ENCODE results near the gene FBXW11. TPM values are rescaled to one million over a fixed set of nuclear protein-coding genes. Genes with fewer than 3 reads are reported as not detected.
A peak's percentile ranks its signal among the peaks of the same experiment; 100 is the strongest.

FBXW11 gene
- total and polyA plus RNA-seq, 10 of the 15 experiments (the other 5 are each of a cell fraction or from before 2014, with no cell fraction given): 4.3 to 61.5 (median 40.0) TPM

DNA sequence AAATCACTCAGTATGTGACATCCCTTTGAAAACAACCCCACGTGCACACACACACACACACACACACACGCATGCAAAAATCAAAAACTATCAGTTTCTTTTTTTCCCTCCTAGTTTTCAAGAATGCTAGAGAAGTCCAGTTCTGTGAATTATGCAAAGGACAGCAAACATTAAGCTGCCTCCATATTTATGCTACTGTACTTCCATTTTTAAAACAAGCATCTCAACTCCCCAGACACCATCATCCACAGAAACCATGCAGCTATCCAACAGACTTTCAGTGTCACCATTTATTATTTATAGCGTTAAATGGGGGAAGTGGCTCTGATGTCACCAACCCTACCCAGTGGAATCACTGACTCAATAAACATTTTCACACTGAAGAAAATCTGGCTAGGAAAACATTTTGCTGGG lies 1.6 kb downstream of the FBXW11 start (continued):
- TF ChIP-seq SP1 (IDR thresholded peaks at IDR 0.05; ENCODE audit: low read depth, low read length): no peak
- TF ChIP-seq ZNF622 (IDR thresholded peaks at IDR 0.05): no peak
- no peak for TF ChIP-seq NR2C2 (IDR thresholded peaks at IDR 0.05; ENCODE audit: borderline replicate concordance, control insufficient read depth, insufficient read length, low read depth)
- TF ChIP-seq ZZZ3 (IDR thresholded peaks at IDR 0.05; ENCODE audit: control insufficient read depth, insufficient read length, low read depth): no peak
- TF ChIP-seq MEF2B (IDR thresholded peaks at IDR 0.05; ENCODE audit: partially characterized antibody, poor library complexity, severe bottlenecking): peak; percentile 20
- no peak for TF ChIP-seq CHD1 (IDR thresholded peaks at IDR 0.05; ENCODE audit: low read depth, low read length)
- no peak for TF ChIP-seq RB1 (IDR thresholded peaks at IDR 0.05; ENCODE audit: borderline replicate concordance)
- TF ChIP-seq ATF7 (IDR thresholded peaks at IDR 0.05; ENCODE audit: low read depth): peak; percentile 57; the same call in 1 of the 2 replicates
- TF ChIP-seq EED (IDR thresholded peaks at IDR 0.05; ENCODE audit: low read depth): no peak
- no peak for TF ChIP-seq ZBTB11 (CRISPR knock-in tag; IDR thresholded peaks at IDR 0.05)
- 0 out of 2 replicates have a peak, but pooled peaks have one; percentile 31 for TF ChIP-seq NBN (IDR thresholded peaks at IDR 0.05)
- no peak for TF ChIP-seq FOXM1 (IDR thresholded peaks at IDR 0.05; ENCODE audit: low read depth, low read length)
- TF ChIP-seq POLR2AphosphoS5 (IDR thresholded peaks at IDR 0.05; ENCODE audit: low read length): no peak
- no peak for TF ChIP-seq USF2 (IDR thresholded peaks at IDR 0.05; ENCODE audit: borderline replicate concordance, low read depth, low read length)
- TF ChIP-seq SMC3 (IDR thresholded peaks at IDR 0.05; ENCODE audit: borderline replicate concordance, low read length): no peak
- TF ChIP-seq, protein P1, sequence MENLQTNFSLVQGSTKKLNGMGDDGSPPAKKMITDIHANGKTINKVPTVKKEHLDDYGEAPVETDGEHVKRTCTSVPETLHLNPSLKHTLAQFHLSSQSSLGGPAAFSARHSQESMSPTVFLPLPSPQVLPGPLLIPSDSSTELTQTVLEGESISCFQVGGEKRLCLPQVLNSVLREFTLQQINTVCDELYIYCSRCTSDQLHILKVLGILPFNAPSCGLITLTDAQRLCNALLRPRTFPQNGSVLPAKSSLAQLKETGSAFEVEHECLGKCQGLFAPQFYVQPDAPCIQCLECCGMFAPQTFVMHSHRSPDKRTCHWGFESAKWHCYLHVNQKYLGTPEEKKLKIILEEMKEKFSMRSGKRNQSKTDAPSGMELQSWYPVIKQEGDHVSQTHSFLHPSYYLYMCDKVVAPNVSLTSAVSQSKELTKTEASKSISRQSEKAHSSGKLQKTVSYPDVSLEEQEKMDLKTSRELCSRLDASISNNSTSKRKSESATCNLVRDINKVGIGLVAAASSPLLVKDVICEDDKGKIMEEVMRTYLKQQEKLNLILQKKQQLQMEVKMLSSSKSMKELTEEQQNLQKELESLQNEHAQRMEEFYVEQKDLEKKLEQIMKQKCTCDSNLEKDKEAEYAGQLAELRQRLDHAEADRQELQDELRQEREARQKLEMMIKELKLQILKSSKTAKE (IDR thresholded peaks at IDR 0.05; ENCODE audit: low read depth, poor library complexity, severe bottlenecking): peak; percentile 27
- TF ChIP-seq POU2F2 (IDR thresholded peaks at IDR 0.05; ENCODE audit: borderline replicate concordance, low read depth, low read length): peak; percentile 41; the same call in 1 of the 3 replicates
- TF ChIP-seq ZNF24 (IDR thresholded peaks at IDR 0.05): no peak
- TF ChIP-seq SRF (IDR thresholded peaks at IDR 0.05; ENCODE audit: low read depth in 2 of 2, low read length in 2 of 2): no peak
- TF ChIP-seq IKZF2 (IDR thresholded peaks at IDR 0.05): peak; percentile 29 to 30; a peak in 2 of 4 replicates
- TF ChIP-seq KDM1A (IDR thresholded peaks at IDR 0.05; ENCODE audit: borderline replicate concordance): no peak
- peak; percentile 16; the same call in 1 of the 2 replicates for TF ChIP-seq IKZF1 (conservative IDR thresholded peaks at IDR 0.05)
- no peak for TF ChIP-seq SUPT20H (IDR thresholded peaks at IDR 0.05; ENCODE audit: borderline replicate concordance, control insufficient read depth, low read depth, low read length)
- TF ChIP-seq RFX5 (IDR thresholded peaks at IDR 0.05; ENCODE audit: low read depth, low read length): no peak
- no peak for TF ChIP-seq STAT3 (IDR thresholded peaks at IDR 0.05; ENCODE audit: low read depth, low read length)
